Astrocyte (in vitro differentiated cells and primary cell): ENCODE results near the gene COL6A3.

Source experiments
- EZH2 ChIP-seq: IDR thresholded peaks from 2 replicates; pipeline ENCODE4 v1.6.1; 2012; ENCODE audit warnings: mild to moderate bottlenecking, low read length, inconsistent platforms; ENCODE audit not compliant: insufficient read depth
- TF ChIP-seq, protein P1 (sequence below): IDR thresholded peaks from 2 replicates; pipeline ENCODE4 v1.5.1; 2011; ENCODE audit warnings: low read depth, mild to moderate bottlenecking, inconsistent platforms, low read length, moderate library complexity; ENCODE audit not compliant: insufficient read depth

- TF ChIP-seq, protein P1, sequence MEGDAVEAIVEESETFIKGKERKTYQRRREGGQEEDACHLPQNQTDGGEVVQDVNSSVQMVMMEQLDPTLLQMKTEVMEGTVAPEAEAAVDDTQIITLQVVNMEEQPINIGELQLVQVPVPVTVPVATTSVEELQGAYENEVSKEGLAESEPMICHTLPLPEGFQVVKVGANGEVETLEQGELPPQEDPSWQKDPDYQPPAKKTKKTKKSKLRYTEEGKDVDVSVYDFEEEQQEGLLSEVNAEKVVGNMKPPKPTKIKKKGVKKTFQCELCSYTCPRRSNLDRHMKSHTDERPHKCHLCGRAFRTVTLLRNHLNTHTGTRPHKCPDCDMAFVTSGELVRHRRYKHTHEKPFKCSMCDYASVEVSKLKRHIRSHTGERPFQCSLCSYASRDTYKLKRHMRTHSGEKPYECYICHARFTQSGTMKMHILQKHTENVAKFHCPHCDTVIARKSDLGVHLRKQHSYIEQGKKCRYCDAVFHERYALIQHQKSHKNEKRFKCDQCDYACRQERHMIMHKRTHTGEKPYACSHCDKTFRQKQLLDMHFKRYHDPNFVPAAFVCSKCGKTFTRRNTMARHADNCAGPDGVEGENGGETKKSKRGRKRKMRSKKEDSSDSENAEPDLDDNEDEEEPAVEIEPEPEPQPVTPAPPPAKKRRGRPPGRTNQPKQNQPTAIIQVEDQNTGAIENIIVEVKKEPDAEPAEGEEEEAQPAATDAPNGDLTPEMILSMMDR, result no peak
- no peak for TF ChIP-seq EZH2
These were observed 44.6 kb upstream of the COL6A3 start for GRCh38 chr2:237458519-237458918.
